HepG2 (cell line): ENCODE data around the gene SHPK. TPM values are rescaled to one million over a fixed set of nuclear protein-coding genes. Genes with fewer than 3 reads are reported as not detected.

Experiments used
- CAMTA2 ChIP-seq: sonication (generic); formaldehyde crosslinking; IDR thresholded peaks from 2 replicates; pipeline ENCODE4 v1.4.0; 2020; ENCODE audit warnings: mild to moderate bottlenecking, missing genetic modification reagents, borderline replicate concordance
- EED ChIP-seq: sonication (generic); formaldehyde crosslinking; IDR thresholded peaks from 2 replicates; pipeline ENCODE4 v1.5.0; 2020; ENCODE audit warnings: mild to moderate bottlenecking, missing genetic modification reagents
- FOSL2 ChIP-seq: sonication (generic); formaldehyde crosslinking; IDR thresholded peaks from 2 replicates; pipeline ENCODE4 v1.4.0; 2020; ENCODE audit warnings: missing genetic modification reagents
- GTF2F1 ChIP-seq: fragments of 150-350 bp; IDR thresholded peaks from 2 replicates; pipeline ENCODE4 v1.6.1; 2014; ENCODE audit warnings: low read length
- KMT2A ChIP-seq: sonication (generic); formaldehyde crosslinking; IDR thresholded peaks from 2 replicates; pipeline ENCODE4 v1.4.0; 2020; ENCODE audit warnings: missing genetic modification reagents
- PHF21A ChIP-seq: sonication (generic); formaldehyde crosslinking; IDR thresholded peaks from 2 replicates; pipeline ENCODE4 v1.5.0; 2020; ENCODE audit warnings: mild to moderate bottlenecking, missing genetic modification reagents
- POGZ ChIP-seq: sonication (generic); formaldehyde crosslinking; IDR thresholded peaks from 2 replicates; pipeline ENCODE4 v1.4.0; 2020; ENCODE audit warnings: mild to moderate bottlenecking, missing genetic modification reagents
- RCOR2 ChIP-seq: IDR thresholded peaks from 2 replicates; pipeline ENCODE4 v1.6.1; 2016; ENCODE audit warnings: missing biosample characterization, missing genetic modification reagents
- SRSF1 ChIP-seq: fragments of 200-400 bp; formaldehyde crosslinking; optimal IDR thresholded peaks from 2 replicates; pipeline ENCODE3; 2017; ENCODE audit warnings: mild to moderate bottlenecking, low read depth, low read length, moderate library complexity
- THAP11 ChIP-seq: IDR thresholded peaks from 2 replicates; pipeline ENCODE4 v1.6.1; 2016; ENCODE audit warnings: missing biosample characterization, missing genetic modification reagents
- ZFP90 ChIP-seq: sonication (generic); formaldehyde crosslinking; IDR thresholded peaks from 2 replicates; pipeline ENCODE4 v1.8.0; 2022; ENCODE audit warnings: missing genetic modification reagents, mild to moderate bottlenecking, inconsistent platforms, borderline replicate concordance
- ZNF205 ChIP-seq: IDR thresholded peaks from 2 replicates; pipeline ENCODE4 v1.6.1; 2018; ENCODE audit warnings: missing biosample characterization, missing genetic modification reagents
- ZNF263 ChIP-seq: sonication (generic); formaldehyde crosslinking; IDR thresholded peaks from 2 replicates; pipeline ENCODE4 v1.4.0; 2020; ENCODE audit warnings: missing genetic modification reagents
- ZNF335 ChIP-seq: sonication (generic); formaldehyde crosslinking; IDR thresholded peaks from 2 replicates; pipeline ENCODE4 v1.4.0; 2020; ENCODE audit warnings: missing genetic modification reagents
- ZNF496 ChIP-seq: sonication (generic); formaldehyde crosslinking; IDR thresholded peaks from 2 replicates; pipeline ENCODE4 v1.8.1; 2023; ENCODE audit warnings: mild to moderate bottlenecking, moderate library complexity, missing genetic modification reagents; ENCODE audit not compliant: insufficient replicate concordance
- ZNF766 ChIP-seq: sonication (generic); formaldehyde crosslinking; IDR thresholded peaks from 2 replicates; pipeline ENCODE4 v1.5.0; 2020; ENCODE audit warnings: missing genetic modification reagents, borderline replicate concordance
- polyA plus RNA-seq, 8 experiments: library from polyadenylated mRNA; depleted of rRNA in 3 of 8; stranded (reverse) in 7 of 8; unstranded in 1 of 8; fragments of >200 nt; fragmentation: Illumina TruSeq in 4 of 8; extraction: Trizol in 4 of 8; gene quantifications; 2 replicates each; pipeline versions ENCODE4 v1.2.1 to v1.2.3, GENCODE V29; 2011 to 2016; ENCODE audit warnings: low read depth in 4 of 8, missing spikeins in 1 of 8, mixed read lengths in 1 of 8; ENCODE audit not compliant: insufficient read depth in 1 of 8
- total RNA-seq, 5 experiments: library from RNA; depleted of rRNA; stranded (reverse); fragments of >200 nt; fragmentation: Illumina TruSeq; extraction: Trizol; gene quantifications; 2 replicates each; pipeline ENCODE4 v1.2.3, GENCODE V29; 2016; ENCODE audit warnings: low read depth in 1 of 5
- TF ChIP-seq, protein P1 (sequence below): sonication (generic); formaldehyde crosslinking; IDR thresholded peaks from 2 replicates; pipeline ENCODE4 v1.4.0; 2020; ENCODE audit warnings: missing genetic modification reagents
- TF ChIP-seq, protein P2 (sequence below): sonication (generic); formaldehyde crosslinking; conservative IDR thresholded peaks from 2 replicates; pipeline ENCODE4 v1.5.0; 2020; ENCODE audit warnings: missing genetic modification reagents
- TF ChIP-seq, protein P3 (sequence below): sonication (generic); formaldehyde crosslinking; IDR thresholded peaks from 2 replicates; pipeline ENCODE4 v1.5.0; 2020; ENCODE audit warnings: missing genetic modification reagents
- TF ChIP-seq, protein P4 (sequence below): sonication (generic); formaldehyde crosslinking; IDR thresholded peaks from 2 replicates; pipeline ENCODE4 v1.4.0; 2020; ENCODE audit warnings: mild to moderate bottlenecking, missing genetic modification reagents
- TF ChIP-seq, protein P5 (sequence below): sonication (generic); formaldehyde crosslinking; IDR thresholded peaks from 2 replicates; pipeline ENCODE4 v1.5.0; 2020; ENCODE audit warnings: mild to moderate bottlenecking, missing genetic modification reagents

SHPK gene
- total and polyA plus RNA-seq, 2 of the 13 experiments (the other 11 are each of a cell fraction or from before 2014, with no cell fraction given): 16.2 to 30.9 TPM

DNA sequence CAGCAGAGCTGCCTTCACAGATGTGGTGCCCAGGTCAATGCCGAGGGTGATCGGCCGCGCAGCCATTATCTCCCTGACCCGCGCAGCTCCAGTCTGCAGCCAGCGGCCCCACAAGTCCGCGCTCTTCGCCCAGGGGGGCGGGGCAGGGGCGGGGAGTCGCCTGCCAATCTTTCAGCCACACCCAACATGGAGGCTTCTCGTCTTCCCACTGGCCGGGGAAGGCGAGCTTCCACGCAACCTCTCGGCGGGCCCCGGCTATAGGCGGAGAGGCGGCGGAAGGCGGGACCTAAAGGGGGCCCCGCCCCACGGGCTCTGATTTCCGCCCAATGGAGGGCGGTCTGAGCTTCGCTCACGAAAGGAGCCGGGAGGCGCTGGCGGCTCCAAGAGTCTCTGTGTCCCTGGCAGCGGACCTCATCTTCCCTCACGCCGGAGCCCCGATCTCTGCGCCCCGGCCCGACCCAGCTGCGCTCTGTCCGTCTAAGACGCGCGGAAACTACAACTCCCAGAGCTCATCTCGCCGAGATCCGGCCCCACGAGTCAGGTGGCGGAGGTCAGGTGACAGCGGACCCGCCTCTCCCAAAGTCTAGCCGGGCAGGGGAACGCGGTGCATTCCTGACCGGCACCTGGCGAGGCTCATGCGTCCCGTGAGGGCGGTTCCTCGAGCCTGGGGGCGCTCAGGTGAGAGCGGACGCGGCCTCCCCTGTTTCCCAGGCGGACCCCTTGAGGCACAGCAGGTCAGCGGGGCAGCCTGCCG, at the start of gene SHPK, which contains the start of gene CTNS (continued):
- no peak for TF ChIP-seq ZNF766 (CRISPR knock-in tag)
- no peak for TF ChIP-seq ZNF335 (CRISPR knock-in tag)
- TF ChIP-seq, protein P1, sequence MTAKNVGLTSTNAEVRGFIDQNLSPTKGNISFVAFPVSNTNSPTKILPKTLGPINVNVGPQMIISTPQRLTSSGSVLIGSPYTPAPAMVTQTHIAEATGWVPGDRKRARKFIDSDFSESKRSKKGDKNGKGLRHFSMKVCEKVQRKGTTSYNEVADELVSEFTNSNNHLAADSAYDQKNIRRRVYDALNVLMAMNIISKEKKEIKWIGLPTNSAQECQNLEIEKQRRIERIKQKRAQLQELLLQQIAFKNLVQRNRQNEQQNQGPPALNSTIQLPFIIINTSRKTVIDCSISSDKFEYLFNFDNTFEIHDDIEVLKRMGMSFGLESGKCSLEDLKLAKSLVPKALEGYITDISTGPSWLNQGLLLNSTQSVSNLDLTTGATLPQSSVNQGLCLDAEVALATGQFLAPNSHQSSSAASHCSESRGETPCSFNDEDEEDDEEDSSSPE (CRISPR knock-in tag): peak; percentile 51; the same call in 1 of the 2 replicates
- no peak for TF ChIP-seq GTF2F1
- TF ChIP-seq CAMTA2 (CRISPR knock-in tag): 0 out of 2 replicates have a peak, but pooled peaks have one; percentile 70
- TF ChIP-seq THAP11 (CRISPR knock-in tag): peak; percentile 100
- peak; percentile 35; the same call in 1 of the 2 replicates for TF ChIP-seq FOSL2 (CRISPR knock-in tag)
- no peak; the same call in 1 of the 2 replicates for TF ChIP-seq ZNF263 (CRISPR knock-in tag)
- TF ChIP-seq, protein P2, sequence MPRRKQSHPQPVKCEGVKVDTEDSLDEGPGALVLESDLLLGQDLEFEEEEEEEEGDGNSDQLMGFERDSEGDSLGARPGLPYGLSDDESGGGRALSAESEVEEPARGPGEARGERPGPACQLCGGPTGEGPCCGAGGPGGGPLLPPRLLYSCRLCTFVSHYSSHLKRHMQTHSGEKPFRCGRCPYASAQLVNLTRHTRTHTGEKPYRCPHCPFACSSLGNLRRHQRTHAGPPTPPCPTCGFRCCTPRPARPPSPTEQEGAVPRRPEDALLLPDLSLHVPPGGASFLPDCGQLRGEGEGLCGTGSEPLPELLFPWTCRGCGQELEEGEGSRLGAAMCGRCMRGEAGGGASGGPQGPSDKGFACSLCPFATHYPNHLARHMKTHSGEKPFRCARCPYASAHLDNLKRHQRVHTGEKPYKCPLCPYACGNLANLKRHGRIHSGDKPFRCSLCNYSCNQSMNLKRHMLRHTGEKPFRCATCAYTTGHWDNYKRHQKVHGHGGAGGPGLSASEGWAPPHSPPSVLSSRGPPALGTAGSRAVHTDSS (CRISPR knock-in tag): no peak
- peak; percentile 59; the same call in 1 of the 2 replicates for TF ChIP-seq PHF21A (CRISPR knock-in tag)
- no peak for TF ChIP-seq ZNF496 (CRISPR knock-in tag)
- TF ChIP-seq RCOR2: no peak
- TF ChIP-seq EED: peak; percentile 34; the same call in 1 of the 2 replicates
- TF ChIP-seq, protein P3, sequence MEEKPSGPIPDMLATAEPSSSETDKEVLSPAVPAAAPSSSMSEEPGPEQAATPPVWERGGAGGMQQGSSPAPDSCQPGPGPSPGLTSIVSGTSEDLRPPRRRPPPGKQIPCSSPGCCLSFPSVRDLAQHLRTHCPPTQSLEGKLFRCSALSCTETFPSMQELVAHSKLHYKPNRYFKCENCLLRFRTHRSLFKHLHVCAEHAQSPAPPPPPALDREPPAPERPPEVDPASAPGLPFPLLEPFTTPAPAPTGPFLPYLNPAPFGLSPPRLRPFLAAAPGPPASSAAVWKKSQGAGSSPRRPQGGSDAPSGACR (CRISPR knock-in tag): peak; percentile 76
- peak; percentile 15; the same call in 1 of the 2 replicates for TF ChIP-seq ZNF205 (CRISPR knock-in tag)
- TF ChIP-seq, protein P4, sequence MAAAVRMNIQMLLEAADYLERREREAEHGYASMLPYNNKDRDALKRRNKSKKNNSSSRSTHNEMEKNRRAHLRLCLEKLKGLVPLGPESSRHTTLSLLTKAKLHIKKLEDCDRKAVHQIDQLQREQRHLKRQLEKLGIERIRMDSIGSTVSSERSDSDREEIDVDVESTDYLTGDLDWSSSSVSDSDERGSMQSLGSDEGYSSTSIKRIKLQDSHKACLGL (CRISPR knock-in tag): peak; percentile 93
- TF ChIP-seq SRSF1: peak; percentile 37
- TF ChIP-seq, protein P5, sequence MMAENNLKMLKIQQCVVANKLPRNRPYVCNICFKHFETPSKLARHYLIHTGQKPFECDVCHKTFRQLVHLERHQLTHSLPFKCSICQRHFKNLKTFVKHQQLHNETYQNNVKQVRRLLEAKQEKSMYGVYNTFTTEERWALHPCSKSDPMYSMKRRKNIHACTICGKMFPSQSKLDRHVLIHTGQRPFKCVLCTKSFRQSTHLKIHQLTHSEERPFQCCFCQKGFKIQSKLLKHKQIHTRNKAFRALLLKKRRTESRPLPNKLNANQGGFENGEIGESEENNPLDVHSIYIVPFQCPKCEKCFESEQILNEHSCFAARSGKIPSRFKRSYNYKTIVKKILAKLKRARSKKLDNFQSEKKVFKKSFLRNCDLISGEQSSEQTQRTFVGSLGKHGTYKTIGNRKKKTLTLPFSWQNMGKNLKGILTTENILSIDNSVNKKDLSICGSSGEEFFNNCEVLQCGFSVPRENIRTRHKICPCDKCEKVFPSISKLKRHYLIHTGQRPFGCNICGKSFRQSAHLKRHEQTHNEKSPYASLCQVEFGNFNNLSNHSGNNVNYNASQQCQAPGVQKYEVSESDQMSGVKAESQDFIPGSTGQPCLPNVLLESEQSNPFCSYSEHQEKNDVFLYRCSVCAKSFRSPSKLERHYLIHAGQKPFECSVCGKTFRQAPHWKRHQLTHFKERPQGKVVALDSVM (CRISPR knock-in tag): no peak
- TF ChIP-seq KMT2A (CRISPR knock-in tag): peak; percentile 83
- peak; percentile 57 for TF ChIP-seq POGZ
- TF ChIP-seq ZFP90 (CRISPR knock-in tag): 0 out of 2 replicates have a peak, but pooled peaks have one; percentile 54
